ENCODE data around the gene TYW3.

The TYW3 gene, protein sequence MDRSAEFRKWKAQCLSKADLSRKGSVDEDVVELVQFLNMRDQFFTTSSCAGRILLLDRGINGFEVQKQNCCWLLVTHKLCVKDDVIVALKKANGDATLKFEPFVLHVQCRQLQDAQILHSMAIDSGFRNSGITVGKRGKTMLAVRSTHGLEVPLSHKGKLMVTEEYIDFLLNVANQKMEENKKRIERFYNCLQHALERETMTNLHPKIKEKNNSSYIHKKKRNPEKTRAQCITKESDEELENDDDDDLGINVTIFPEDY

DNA sequence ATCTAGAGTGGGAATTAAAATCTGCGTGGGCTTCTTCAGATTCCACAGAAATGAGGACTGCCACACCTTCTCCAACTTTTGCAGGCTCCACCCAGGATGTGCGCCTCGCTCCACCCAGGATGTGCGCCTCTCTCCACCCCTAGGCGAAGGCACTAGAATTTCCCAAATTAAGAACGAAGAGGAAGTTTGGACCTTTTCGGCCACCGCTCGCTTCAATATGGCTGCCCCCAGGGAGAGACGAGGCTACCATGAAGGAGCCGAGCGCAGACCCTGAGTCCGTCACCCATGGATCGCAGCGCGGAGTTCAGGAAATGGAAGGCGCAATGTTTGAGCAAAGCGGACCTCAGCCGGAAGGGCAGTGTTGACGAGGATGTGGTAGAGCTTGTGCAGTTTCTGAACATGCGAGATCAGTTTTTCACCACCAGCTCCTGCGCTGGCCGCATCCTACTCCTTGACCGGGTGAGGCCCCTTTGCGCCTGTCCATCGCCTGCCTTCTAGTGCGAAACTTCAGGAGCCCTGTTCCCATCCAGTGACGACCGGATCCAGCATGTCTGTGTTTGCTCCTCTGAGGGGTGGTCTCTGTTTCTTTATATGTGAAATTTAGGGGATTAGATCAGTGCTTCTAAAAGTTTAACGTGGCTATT is at the start of gene TYW3, which contains the start of gene CRYZ:
Gene TYW3, plus strand, starts transcription at position 193 of the 644 bp plus-strand sequence. Its CDS starts 93 bp downstream, at position 286.
Gene CRYZ, minus strand, starts transcription at position 91 of the 644 bp plus-strand sequence. CDS start 8,229 bp downstream, outside the sequence.
- peak; percentile 70 to 71 for DNase-seq (ENCODE audit: low read depth in 2 of 2)

DNA sequence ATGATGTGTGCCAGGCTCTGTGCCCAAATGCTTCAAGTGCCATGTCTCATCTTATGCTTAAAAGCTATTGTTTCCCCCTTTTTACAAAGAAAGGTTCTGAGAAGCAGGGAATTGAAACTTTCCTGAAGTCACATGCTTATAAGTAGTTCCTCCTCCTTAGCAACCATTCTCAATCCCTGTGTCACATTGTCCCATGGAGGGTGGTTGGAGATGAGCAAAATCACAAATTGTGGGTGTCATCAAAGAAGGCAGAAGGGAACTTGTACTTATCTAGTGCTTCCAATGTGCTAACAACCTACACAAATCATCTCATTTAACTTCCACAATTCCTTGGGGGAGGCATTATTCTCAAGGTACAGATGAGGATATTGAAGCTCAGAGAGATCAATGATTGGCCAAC is 49.3 kb upstream of the TYW3 start:
- DNase-seq (ENCODE audit: low read depth in 2 of 2): no peak

DNA sequence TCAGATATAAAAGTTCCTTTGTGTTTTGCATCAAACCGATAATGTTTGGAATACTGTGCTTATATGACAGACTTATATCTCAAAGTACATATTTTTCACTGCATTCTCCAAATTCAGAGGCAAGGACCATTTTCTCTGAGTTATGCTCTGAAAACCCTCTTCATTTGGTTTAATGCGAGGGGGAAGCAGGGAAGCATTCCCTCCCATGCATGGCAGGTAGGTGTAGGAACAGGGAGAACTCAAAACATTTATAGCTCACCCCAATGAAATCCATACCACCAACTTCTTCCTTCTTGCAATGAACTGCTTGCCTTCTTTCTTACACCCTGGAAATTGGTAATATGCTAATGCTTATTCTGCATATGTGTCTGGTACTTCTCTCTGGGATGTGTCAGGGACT is 48.7 kb upstream of the TYW3 start:
- no peak for DNase-seq (ENCODE audit: low read depth in 2 of 2)

- DNase-seq (ENCODE audit: low read depth in 2 of 2): no peak
These were observed 46.0 kb upstream of the TYW3 start for GRCh38 chr1:74686928-74687327.

DNA sequence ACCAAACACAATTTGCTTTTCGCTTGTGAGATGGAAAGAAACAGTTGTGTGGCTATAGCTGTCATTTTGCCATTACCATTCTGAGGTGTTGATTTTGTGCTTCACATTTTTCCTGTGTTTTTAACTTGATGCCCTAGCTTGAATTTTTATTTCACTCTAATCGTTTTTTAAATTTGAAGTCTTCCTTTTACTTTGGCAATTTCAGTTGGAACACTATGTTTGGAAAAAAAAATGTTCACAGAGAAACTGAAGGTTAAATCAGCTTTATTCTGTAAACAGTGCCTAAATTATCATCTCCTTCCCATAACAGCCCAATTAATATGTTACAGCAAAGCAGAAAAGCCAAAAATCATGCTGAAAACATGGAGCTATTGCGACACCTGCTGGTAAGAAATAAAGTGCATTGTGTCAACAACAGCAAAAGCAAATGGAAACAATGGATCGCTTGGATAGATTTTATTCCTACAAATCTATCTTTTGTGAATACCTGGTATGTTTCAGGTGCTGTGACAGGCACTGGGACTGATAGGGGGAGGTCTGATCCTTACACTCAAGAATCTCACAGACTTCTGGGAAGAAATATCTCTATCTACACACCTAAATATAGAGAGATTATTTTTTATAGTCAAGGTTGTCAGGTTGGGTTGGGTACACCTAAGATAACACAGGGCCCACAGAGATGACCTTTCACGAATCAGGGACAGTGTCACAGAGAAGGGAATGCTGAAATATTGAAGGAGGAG is 43.2 kb upstream of the TYW3 start:
- DNase-seq (ENCODE audit: low read depth in 2 of 2): peak in 1 of 2 donors; percentile 33

DNA sequence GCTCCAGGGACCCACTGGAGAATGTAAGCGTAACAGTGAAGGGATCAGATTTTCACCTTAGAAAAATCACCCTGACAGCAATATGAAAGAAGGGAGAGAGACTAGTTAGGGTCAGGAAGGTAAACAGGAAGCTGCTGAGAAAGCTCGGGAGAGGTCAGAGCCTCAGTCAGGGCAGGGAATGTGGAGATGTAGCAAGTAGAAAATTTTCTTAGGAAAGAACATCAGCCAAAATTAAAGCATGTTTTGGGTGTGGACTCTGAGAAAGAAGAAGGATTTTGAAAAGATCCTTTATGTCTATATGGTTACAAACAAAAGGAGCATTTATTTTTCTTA is 42.6 kb upstream of the TYW3 start:
- DNase-seq (ENCODE audit: low read depth in 2 of 2): no peak

DNA sequence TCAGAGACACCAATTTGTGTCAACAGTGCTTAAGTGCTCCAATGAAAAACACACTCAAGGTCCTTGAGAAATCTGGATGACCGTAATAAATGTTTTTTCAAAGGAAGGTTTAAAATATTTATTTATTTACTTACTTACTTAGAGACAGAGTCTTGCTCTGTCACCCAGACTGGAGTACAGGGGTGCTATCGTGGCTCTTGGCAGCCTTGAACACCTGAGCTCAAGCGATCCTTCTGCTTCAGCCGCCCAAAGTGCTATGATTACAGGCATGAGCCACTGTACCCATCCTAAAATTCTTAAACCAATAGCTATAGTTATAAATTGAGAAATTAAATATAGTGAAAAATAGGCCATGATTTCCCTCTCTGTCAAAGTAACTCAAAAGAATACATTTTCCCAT is 42.0 kb upstream of the TYW3 start:
- no peak for DNase-seq (ENCODE audit: low read depth in 2 of 2)

GRCh38 chr1:74693473-74693872 is 39.5 kb upstream of the TYW3 start:
- no peak for DNase-seq (ENCODE audit: low read depth in 2 of 2)

- no peak for DNase-seq (ENCODE audit: low read depth in 2 of 2)
These were observed 35.1 kb upstream of the TYW3 start for GRCh38 chr1:74697832-74698231.

DNA sequence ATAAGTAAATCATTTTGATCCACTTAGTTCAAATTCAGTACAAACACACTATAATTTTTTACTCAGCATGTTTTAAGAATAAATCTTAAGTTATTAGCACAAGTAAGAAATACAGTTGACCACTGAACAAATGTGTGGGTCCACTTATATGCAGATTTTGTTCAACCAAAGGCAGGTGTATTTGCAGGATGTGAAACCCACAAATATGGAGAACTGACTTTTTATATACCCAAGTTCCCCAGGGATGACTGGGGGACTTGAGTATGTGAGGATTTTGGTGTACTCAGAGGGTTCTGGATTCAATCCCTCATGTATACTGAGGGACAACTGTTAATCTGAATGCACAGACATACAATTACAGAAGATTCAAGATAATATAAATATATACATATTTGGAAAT is 33.6 kb upstream of the TYW3 start:
- DNase-seq (ENCODE audit: low read depth in 2 of 2): no peak

DNA sequence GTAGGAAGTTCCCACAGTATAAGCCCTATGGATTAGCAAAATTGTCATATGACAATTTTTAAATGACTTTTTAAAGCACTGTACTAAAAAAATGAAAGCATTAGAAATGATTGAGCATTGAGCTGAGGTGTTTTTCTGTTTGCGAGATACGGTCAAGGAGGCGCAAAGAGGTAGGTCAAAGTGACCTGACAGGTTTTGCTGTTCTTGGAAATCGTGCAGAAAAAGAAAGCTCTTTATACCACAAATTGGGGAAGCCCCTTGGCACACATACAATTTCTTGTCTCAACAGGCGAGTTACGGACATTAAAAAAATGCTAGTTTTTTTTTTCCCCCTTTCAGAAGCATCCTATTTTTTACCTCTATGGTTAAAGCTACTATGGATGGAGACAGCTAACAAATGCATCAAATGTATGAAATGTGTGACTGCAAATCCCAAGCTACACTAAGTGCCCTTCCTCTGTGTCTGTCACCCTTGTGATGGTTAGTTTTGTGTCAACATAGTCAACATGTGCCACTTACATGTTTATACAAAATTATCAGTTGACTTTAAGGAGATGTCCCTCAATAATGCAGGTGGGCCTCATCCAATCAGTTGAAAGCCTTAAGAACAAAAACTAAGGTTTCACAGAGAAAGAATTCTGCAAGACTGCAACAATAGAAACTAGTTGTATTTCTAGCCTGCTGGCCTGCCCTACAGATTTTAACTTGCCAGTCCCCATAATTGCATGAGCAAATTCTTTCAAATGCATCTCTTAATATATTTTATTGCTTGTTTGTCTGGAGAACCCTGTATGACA is 29.4 kb upstream of the TYW3 start:
- DNase-seq (ENCODE audit: low read depth in 2 of 2): no peak

- no peak for DNase-seq (ENCODE audit: low read depth in 2 of 2)
These were observed 20.1 kb upstream of the TYW3 start for GRCh38 chr1:74712881-74713280.

DNA sequence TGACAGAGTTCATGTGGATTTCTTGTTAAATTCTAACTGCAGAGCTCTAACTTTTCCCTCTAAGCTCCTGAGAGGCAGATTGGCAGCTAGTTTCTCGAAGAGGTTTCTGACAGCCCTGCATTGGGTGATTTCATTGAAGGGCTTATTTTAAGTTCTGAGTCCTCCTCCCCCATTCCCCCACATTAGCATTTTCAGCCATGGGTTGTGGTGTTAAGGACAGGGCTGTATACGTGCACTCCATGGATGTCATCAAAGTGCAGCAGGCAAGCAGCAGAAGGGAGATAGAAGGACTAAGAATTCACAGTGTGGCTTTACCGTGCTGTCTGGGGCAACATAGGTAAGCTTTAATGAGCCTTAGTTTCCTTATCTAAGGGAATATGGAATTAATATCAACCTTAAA is 19.1 kb upstream of the TYW3 start:
- DNase-seq (ENCODE audit: low read depth in 2 of 2): no peak

- no peak for DNase-seq (ENCODE audit: low read depth in 2 of 2)
These were observed 18.3 kb upstream of the TYW3 start for GRCh38 chr1:74714429-74715235.

DNA sequence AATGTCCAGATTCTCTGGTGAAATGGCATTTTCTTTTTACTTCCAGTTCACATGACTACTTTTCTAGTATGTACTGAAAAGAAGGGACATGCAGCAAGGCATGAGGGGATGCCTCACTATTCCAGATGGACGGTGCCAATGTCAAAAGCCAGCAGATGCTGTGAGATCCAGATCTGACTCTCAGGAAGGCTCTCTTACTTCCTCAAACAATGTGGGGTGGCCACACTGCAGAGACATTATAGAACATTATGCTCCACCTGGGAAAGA is 17.8 kb upstream of the TYW3 start:
- DNase-seq (ENCODE audit: low read depth in 2 of 2): no peak

GRCh38 chr1:74715806-74716205 is 17.1 kb upstream of the TYW3 start:
- no peak for DNase-seq (ENCODE audit: low read depth in 2 of 2)

DNA sequence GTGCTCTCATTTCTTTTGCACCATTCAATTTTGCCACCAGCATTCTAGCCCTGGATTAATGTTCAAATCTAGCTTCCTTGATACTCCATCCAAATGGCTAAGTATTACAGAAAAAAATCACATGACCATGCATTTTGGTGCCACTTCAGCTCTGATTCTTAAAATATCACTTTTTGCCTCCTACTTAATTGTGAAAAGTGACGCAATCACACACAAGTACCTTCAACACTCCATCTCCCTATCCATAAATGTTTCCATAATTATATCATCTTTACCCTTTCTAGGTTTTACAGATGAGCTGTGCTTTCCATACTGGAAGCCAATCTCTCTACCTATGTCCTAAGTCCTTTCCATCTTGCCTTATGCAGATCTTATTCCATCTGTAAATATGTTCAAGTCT is 16.1 kb upstream of the TYW3 start:
- DNase-seq (ENCODE audit: low read depth in 2 of 2): no peak

DNA sequence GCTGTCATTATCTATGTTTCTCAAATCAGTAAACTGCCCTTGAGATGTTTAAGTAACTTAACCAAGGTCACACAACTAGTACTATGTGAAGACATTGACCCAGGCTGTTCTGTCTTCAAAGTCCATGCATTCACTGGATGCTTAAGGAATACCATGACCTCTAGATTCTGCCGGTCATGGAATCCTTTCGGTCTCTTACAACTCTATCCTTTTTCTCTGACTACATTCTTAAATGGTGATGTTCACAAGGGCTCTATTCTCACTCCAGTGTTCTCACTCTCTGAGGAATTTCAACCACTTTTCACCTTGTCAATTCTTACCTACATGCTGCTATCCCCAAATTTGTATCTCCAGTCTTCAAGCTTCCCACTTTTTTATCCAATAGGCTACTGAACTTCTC is 15.3 kb upstream of the TYW3 start:
- DNase-seq (ENCODE audit: low read depth in 2 of 2): no peak

DNA sequence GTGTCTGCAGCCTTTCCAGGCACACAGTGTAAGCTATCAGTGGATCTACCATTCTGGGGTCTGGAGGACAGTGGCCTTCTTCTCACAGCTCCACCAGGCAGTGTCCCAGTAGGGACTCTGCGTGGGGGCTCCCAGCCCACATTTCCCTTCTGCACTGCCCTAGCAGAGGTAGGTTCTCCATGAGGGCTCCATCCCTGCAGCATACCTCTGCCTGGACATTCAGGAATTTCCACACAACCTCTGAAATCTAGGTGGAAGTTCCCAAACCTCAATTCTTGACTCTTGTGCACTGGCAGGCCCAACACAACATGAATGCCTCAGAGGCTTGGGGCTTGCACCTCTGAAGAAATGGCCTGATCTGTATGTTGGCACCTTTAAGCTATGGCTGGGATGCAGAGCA is 6.9 kb upstream of the TYW3 start:
- DNase-seq (ENCODE audit: low read depth in 2 of 2): no peak

DNA sequence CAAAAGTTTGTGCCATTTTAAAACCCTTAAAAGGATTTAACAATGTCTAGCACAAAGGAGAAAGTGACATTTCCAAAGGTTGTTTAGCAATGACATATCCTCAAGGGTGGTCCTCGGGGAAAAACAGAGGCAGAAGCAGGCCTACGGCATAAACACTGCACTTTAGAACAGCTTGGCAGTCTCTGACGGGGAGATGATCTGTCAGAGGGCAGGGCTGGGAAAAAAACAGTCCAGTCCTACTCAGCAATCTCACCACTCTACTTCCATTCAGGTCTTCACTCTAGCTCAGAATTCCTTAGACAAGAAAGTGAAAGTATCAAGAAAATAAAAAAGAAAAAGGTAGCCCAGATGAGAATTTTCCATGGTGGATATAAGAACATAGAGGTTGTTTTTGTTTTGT is 4.2 kb upstream of the TYW3 start:
- DNase-seq (ENCODE audit: low read depth in 2 of 2): no peak

GRCh38 chr1:74729741-74730478 is 3.0 kb upstream of the TYW3 start:
- DNase-seq (ENCODE audit: low read depth in 2 of 2): no peak
